HK-2 (cell line): ENCODE results near the gene LRP2BP.
A peak's percentile ranks its signal among the peaks of the same experiment; 100 is the strongest.

Experiments used
- DNase-seq: peaks from one replicate; pipeline ENCODE4 v3.0.0-alpha.2; 2018; ENCODE audit not compliant: unreplicated experiment

The LRP2BP gene

DNA sequence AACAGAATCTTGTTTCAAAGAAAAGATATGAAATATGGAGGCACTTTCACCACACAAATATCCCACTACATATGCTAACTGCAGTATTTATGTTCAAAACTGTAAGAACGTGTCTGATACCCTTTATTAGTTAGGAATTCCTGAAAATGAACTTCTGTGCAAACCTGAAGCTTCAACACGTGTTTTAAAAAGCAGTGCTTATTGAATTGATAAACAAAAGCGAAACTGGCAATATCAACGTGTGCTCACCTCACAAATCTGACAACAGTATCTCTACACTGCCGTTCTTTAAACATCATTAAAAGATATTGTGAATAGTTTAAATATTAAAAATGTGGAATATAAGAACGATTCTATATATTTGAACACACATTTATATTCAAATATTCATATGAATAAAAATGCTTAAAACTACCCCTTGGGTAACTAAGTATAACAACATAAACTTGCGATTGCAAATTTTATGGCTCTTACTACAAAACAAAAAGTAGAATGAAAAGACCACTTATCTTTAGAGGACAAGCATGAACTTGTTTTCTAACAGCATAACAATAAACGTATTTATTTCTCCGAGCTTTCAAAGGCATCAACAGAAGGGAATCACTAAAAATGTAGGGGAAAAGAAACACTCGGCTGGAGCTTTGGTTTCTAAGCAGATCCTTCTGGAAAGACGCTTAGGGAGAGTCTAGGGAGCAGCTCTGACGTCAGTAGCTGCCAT, at the start of gene LRP2BP:
Gene LRP2BP, minus strand, starts transcription at position 687 of the 718 bp plus-strand sequence. CDS start 17,738 bp downstream, outside the sequence.
- DNase-seq = no peak

- no peak for DNase-seq
These were observed 49.5 kb upstream of the LRP2BP start for GRCh38 chr4:185445209-185445608.

- no peak for DNase-seq
These were observed 45.8 kb upstream of the LRP2BP start for GRCh38 chr4:185441479-185441878.

DNA sequence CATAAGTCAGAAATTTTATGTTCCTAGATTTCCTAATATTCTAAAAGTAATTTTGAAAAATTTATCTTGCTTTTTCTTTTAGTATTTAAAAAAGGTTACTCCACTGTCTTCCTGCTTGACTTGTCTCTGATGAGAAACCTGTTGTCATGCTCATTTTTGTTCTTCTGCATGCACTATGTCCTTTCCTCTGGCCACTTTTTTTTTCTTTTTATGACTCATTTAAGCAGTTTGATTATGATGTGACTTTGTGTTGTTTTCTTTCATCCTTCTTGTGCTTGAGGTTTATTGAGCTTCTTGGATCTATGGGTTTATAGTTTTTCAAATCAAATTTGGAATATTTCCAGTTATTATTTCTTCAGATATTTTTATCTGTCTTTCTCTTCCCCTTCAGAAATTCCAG, 42.1 kb upstream of the LRP2BP start:
- no peak for DNase-seq

DNA sequence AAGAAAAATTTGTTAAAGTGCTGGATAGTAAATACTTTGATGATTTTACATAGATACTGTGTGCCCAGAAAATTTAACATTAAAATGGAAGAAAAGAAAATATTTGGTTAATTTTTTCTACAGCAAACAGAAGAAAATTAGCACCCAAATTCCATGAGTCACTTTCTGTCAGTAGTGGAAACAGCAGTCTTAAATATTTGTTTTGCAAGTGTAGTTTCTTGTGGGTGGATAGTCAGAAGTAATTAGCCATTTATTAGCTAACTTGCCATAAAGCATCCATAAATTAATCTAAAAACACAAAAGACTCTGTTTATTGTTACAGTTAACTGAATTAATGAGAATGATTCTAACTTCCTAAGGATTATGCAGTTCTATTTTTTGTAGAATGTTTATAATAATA, 39.7 kb upstream of the LRP2BP start:
- DNase-seq = no peak

DNA sequence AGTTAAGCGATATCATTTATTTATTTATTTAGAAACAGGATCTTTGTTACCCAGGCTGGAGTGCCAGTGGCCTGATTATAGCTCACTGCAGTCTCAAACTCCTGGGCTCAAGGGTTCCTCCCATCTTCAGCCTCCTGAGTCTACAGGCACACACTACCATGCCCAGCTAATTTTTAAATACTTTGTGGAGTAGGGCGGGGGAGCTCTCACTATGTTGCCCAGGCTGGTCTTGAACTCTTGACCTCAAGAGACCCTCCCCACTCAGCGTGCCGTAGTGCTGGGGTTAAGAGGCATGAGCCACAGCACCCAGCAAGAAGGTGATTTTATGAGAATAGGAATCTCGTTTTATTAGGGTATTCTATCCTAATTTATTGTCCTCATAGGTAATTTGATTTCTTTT, 33.9 kb upstream of the LRP2BP start:
- DNase-seq = no peak

GRCh38 chr4:185426960-185427688, 31.4 kb upstream of the LRP2BP start:
- no peak for DNase-seq

DNA sequence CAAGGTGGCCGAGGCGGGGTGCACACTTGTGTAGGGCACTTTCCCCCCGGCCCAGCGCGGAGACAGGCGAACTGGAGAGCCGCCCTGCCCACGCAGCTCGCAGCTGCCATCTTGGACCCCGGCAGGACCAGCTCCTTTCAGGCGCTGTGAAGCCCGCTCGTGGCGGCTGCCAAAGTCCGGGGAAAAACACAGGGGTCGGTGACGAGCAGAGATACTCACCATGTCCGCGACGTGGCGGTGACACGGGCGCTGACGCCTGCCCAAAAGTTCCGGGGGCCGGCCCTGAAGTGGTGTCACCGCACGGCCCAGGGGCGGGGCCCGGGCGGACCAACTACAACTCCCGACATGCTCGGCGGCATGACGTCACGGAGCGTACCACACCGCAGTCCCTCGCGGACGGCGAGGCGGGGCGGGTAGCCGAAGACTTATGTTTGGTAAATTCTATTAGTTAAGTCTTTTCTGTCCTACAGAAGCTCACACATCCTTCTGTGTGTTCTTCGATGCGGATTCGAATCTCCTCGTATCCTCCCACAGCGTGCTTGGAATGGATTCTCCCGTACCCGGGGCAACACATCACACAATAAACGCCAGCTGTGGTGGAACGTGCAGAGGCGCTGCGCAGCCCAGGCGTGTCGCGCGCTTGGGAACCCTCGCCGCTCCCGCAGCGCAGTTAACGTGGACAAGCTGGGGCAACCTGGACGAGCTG, 30.1 kb upstream of the LRP2BP start, which contains the start of gene UFSP2:
Gene UFSP2, minus strand, starts transcription at position 318 of the 706 bp plus-strand sequence. Its CDS starts 96 bp downstream, at position 222.
- peak; percentile 90 for DNase-seq

DNA sequence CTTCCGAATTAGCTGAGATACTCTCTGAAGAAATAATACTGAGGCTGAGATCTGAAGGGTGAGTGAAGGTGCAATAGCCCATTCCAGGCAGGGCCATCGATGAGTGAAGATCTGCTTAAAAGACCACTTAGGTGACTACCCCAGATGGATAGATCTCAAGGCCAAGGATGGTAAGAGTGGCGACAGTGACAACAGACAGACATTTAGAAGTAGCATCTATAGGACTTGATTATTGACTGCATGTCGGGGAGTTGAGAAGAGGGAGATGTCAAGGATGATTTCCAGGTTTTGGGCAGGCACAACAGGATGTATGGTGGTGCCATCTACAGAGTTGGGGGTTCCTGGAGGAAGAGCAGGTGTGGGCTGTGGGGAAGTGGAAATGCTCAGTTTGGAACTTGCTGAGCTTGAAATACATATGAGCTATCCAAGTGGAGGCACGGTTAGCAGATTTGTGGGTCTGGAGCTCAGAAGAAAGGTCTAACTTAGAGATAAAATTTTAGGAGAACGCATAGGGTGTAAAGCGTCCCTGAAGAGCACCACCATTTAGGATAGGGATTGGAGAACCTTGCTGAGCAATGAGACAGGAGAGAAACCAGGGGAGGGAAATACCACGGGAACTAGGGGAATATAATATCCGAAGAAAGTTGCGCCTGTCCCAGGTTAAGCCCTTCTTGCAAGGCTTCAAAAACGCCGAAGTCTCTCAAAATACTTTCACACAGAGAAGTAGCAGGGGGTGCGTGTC, 29.4 kb upstream of the LRP2BP start:
- peak; percentile 11 for DNase-seq

DNA sequence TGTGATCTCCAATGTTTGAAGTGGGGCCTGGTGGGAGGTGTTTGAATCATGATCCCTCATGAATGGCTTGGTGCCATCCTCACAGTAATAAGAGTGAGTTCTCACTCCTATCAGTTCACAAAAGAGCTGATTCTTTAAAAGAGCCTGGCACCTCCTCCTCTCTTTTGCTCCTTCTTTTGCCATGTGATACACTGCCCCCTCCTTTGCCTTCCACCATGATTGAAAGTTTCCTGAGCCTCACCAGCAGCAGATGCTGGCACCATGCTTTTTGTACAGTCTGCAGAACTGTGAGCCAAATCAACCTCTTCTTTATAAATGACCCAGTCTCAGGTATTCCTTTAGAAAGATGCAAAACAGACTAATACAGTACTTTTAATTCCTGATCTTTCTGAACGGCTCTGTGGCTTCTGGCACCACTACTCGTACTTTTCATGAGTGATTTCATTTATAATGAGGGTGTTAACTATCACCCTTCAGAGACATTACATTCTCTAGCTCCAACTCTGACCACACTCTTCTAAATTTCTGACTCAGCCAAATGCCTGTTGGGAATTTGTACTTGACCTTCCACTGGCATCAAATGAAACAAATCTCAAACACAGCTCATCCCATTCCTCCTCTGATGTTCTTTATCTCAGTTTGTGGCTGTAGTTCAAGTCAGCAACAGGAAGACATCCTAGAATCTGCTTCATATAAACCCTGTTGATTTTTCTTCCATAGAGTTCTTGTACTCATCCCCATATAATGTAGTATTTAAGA, 25.8 kb upstream of the LRP2BP start:
- no peak for DNase-seq

- no peak for DNase-seq
These were observed 21.2 kb upstream of the LRP2BP start for GRCh38 chr4:185416955-185417354.

GRCh38 chr4:185412412-185412811, 16.7 kb upstream of the LRP2BP start:
- no peak for DNase-seq

GRCh38 chr4:185411849-185412248, 16.1 kb upstream of the LRP2BP start:
- DNase-seq = no peak

GRCh38 chr4:185408432-185408831, 12.7 kb upstream of the LRP2BP start:
- no peak for DNase-seq

DNA sequence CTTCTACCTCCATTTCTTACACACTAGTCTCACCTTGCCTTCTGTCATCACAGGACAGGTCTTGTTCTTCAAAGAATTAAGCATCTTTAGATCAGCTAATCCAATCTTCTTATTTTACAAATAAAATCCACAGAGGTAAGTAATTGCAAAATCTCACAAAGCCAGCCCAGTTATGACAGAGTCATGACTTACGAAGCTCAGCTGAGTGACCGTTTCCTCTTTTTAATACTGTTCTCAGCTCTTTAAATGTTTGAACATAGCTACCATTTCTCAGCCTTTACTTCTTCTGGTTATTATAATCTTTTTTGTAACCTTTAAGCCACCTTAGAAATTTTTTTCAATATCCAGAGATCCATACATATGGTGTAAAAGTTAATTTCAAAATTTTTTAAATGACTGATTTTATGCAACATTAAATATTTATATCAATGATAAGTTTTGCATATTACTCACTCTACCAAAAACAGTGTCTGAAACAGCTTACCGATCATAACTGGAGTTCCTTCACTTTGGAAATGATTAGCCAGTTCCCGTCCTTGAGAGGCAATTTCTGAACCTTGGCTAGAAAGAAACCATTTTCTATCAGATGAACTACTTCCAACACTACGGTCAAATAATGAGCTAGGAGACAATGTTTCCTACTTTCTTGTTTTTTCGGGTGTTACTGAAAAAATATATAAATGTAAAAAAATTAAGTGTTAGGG, 9.7 kb upstream of the LRP2BP start:
- no peak for DNase-seq

DNA sequence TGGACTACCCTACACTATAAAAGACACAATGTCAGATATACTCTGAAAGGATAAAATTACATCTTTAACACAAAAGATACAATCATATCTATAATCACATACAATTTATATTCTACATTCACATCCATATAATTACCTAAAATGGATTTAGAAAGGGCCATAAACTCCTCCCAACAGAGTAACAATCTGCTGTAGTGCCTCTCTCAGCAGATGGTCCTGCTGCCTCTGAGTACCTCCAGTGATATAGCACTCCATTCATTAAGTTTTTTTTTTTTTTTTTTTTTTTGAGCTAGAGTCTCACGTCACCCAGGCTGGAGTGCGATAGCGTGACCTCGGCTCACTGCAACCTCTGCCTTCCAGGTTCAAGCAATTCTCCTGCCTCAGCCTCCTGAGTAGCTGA, 8.3 kb upstream of the LRP2BP start:
- DNase-seq = no peak

DNA sequence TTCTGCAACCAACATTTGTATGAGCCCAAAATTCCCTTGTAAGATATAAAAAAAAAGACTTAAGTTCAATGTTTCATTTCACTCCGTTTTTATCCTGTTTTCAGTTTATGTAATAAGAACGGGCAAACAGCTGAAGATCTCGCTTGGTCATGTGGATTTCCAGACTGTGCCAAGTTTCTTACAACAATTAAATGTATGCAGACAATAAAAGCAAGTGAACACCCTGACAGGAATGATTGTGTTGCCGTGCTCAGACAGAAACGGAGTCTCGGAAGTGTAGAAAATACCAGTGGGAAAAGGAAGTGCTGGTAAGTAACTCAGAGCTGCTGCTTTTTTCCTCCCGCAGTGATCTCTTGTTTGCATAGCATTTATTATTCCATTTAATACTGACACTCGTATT, 3.7 kb upstream of the LRP2BP start:
- DNase-seq = no peak

GRCh38 chr4:185398618-185399017, 2.9 kb upstream of the LRP2BP start:
- no peak for DNase-seq

DNA sequence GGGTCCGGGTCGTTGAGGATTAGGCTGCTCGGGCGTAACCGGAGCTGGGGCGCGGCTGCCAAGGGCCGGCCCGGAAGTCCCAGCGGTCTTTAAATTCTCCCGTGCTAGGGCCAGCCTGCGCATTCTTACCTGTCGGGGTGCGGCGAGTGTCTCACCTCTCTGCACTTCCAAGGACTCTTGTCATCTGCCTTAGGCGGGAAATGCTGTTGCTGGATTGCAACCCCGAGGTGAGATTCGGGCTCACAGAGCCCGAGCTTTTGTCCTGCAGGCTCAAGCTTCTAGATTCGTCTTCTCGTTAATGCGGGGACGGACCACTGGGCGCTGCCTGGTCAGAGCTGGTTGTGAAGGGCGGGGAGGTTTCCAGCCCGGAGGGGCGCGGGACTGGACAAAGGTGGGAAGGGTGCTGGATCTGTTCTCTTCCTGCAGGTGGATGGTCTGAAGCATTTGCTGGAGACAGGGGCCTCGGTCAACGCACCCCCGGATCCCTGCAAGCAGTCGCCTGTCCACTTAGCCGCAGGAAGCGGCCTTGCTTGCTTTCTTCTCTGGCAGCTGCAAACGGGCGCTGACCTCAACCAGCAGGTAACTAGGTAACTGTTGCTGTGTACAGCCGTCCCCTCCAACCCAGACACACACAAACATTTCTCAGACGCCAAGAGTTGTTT, 1.1 kb upstream of the LRP2BP start, which contains the start of gene ANKRD37:
Gene ANKRD37, plus strand, starts transcription at position 118 of the 662 bp plus-strand sequence. Its CDS starts 83 bp downstream, at position 201.
- peak; percentile 55 for DNase-seq
